K562 (cell line): Measurements from ENCODE around the gene SPINK2. TPM values are rescaled to one million over a fixed set of nuclear protein-coding genes. Genes with fewer than 3 reads are reported as not detected.

Experiments
- ARID2 ChIP-seq: fragments of 450-650 bp; IDR thresholded peaks from 2 replicates; pipeline ENCODE4 v1.6.1; 2017; ENCODE audit warnings: antibody characterized with exemption, mild to moderate bottlenecking
- ATF6 ChIP-seq: sonication (generic); formaldehyde crosslinking; IDR thresholded peaks from 2 replicates; pipeline ENCODE4 v1.4.0; 2020; ENCODE audit warnings: mild to moderate bottlenecking, missing genetic modification reagents
- CTCF ChIP-seq, 3 experiments: IDR thresholded peaks in 2 of 3; conservative IDR thresholded peaks in 1 of 3; 2 replicates each; pipeline ENCODE4 v1.5.1; 2011 to 2012; ENCODE audit warnings: low read length in 3 of 3, mild to moderate bottlenecking in 3 of 3, control low read depth in 2 of 3, improper control_type of control experiment in 1 of 3, inconsistent platforms in 1 of 3, low read depth in 1 of 3, mixed read lengths in 1 of 3, moderate library complexity in 1 of 3; ENCODE audit not compliant: insufficient read depth in 2 of 3
- CTCFL ChIP-seq: IDR thresholded peaks from 2 replicates; pipeline ENCODE4 v1.6.1; 2011; ENCODE audit warnings: borderline replicate concordance, low read depth, mild to moderate bottlenecking, moderate library complexity, low read length; ENCODE audit not compliant: insufficient read depth, poor library complexity, severe bottlenecking
- DDX20 ChIP-seq: fragments of 450-650 bp; IDR thresholded peaks from 2 replicates; pipeline ENCODE4 v1.6.1; 2016; ENCODE audit warnings: missing genetic modification characterization, low read depth, mild to moderate bottlenecking, missing compliant biosample characterization, moderate library complexity
- DNMT1 ChIP-seq: fragments of 450-650 bp; IDR thresholded peaks from 2 replicates; pipeline ENCODE4 v1.6.1; 2016; ENCODE audit warnings: antibody characterized with exemption, mild to moderate bottlenecking
- HDAC1 ChIP-seq, 2 experiments: fragments of 450-650 bp; IDR thresholded peaks; 2 replicates each; pipeline ENCODE4 v1.6.1; 2016 to 2017; ENCODE audit warnings: inconsistent platforms in 1 of 2, mild to moderate bottlenecking in 1 of 2, moderate library complexity in 1 of 2
- MAZ ChIP-seq, 2 experiments: fragments of 450-650 bp in 1 of 2; sonication (generic) in 1 of 2; formaldehyde crosslinking; IDR thresholded peaks in 1 of 2; conservative IDR thresholded peaks in 1 of 2; 2 replicates each; pipeline versions ENCODE4 v1.4.0 to v1.5.0; 2020; ENCODE audit warnings: mild to moderate bottlenecking in 1 of 2, missing genetic modification reagents in 1 of 2
- POLR2B ChIP-seq: fragments of 450-650 bp; IDR thresholded peaks from 2 replicates; pipeline ENCODE4 v1.6.1; 2018; ENCODE audit warnings: low read depth; ENCODE audit not compliant: partially characterized antibody
- RHOXF2B ChIP-seq: fragments of 250-450 bp; sonication (Bioruptor Pico); conservative IDR thresholded peaks from 2 replicates; pipeline ENCODE4 v1.5.1; 2021
- SIX5 ChIP-seq, 2 experiments: IDR thresholded peaks; 2 replicates each; pipeline ENCODE4 v1.6.1; 2011; ENCODE audit warnings: low read length in 2 of 2, borderline replicate concordance in 1 of 2, low read depth in 1 of 2, mild to moderate bottlenecking in 1 of 2, moderate library complexity in 1 of 2; ENCODE audit not compliant: insufficient read depth in 1 of 2
- STAG1 ChIP-seq: sonication (generic); formaldehyde crosslinking; IDR thresholded peaks from 2 replicates; pipeline ENCODE4 v1.5.0; 2020; ENCODE audit warnings: missing genetic modification reagents, borderline replicate concordance
- STAT6 ChIP-seq: sonication (generic); formaldehyde crosslinking; IDR thresholded peaks from 2 replicates; pipeline ENCODE4 v1.8.1; 2023; ENCODE audit warnings: mild to moderate bottlenecking, missing genetic modification reagents
- TCF3 ChIP-seq: sonication (generic); formaldehyde crosslinking; IDR thresholded peaks from 2 replicates; pipeline ENCODE4 v1.4.0; 2020; ENCODE audit warnings: mild to moderate bottlenecking, missing genetic modification reagents
- TFAM ChIP-seq: fragments of 250-450 bp; sonication (Bioruptor Pico); conservative IDR thresholded peaks from 2 replicates; pipeline ENCODE4 v1.5.0; 2021; ENCODE audit warnings: mild to moderate bottlenecking, moderate library complexity
- ZNF24 ChIP-seq: fragments of 450-650 bp; IDR thresholded peaks from 2 replicates; pipeline ENCODE4 v1.6.1; 2016
- ZNF384 ChIP-seq: IDR thresholded peaks from 2 replicates; pipeline ENCODE4 v1.6.1; 2012; ENCODE audit warnings: low read depth, low read length, improper control_type of control experiment
- ZNF431 ChIP-seq: sonication (generic); formaldehyde crosslinking; IDR thresholded peaks from 2 replicates; pipeline ENCODE4 v1.8.0; 2022; ENCODE audit warnings: mild to moderate bottlenecking, missing genetic modification reagents
- polyA plus RNA-seq, 8 experiments: library from polyadenylated mRNA; depleted of rRNA in 4 of 8; stranded (reverse) in 5 of 8; unstranded in 3 of 8; fragments of >200 nt; fragmentation: Nextera tagmentation in 2 of 8; fragmentation: Illumina TruSeq in 1 of 8; extraction: Ambion mirVana in 2 of 8; extraction: Trizol in 1 of 8; gene quantifications; 2 replicates each; pipeline versions ENCODE4 v1.2.1 to v1.2.3, GENCODE V29; 2011 to 2014; ENCODE audit warnings: inconsistent platforms in 1 of 8, missing spikeins in 1 of 8
- total RNA-seq, 7 experiments: library from RNA; depleted of rRNA in 6 of 7; stranded (reverse); fragments of >200 nt in 6 of 7; fragmentation: Illumina TruSeq in 2 of 7; extraction: Trizol in 2 of 7; gene quantifications; 2 replicates each; pipeline versions ENCODE4 v1.2.1 to v1.2.3, GENCODE V29; 2011 to 2021; ENCODE audit warnings: low replicate concordance in 1 of 7

SPINK2 gene
- total and polyA plus RNA-seq, 9 of the 15 experiments (the other 6 are each of a cell fraction or from before 2014, with no cell fraction given) = not detected

GRCh38 chr4:56799824-56800756, 21.4 kb downstream of the SPINK2 start (continued):
- TF ChIP-seq ATF6 (no peak), TFAM (CRISPR knock-in tag) (no peak), ARID2 (no peak), HDAC1 (IDR thresholded peaks at IDR 0.05) (0 out of 4 replicates have a peak, but pooled peaks of 1 of the 2 experiments have one; percentile 23), RHOXF2B (CRISPR knock-in tag) (no peak), CTCFL (peak; percentile 28), DDX20 (tag) (no peak), ZNF431 (CRISPR knock-in tag) (no peak), CTCF (IDR thresholded peaks at IDR 0.05 in 2 of 3, conservative IDR thresholded peaks at IDR 0.05 in 1 of 3; ENCODE audit: insufficient read depth in 2 of 3, low read depth in 1 of 3, low read length in 3 of 3) (peak; percentile 89 to 95 (median 91)), MAZ (CRISPR knock-in tag; conservative IDR thresholded peaks at IDR 0.05 in 1 of 2, IDR thresholded peaks at IDR 0.05 in 1 of 2) (no peak), STAT6 (CRISPR knock-in tag) (no peak), ZNF24 (0 out of 2 replicates have a peak, but pooled peaks have one; percentile 7), SIX5 (IDR thresholded peaks at IDR 0.05; ENCODE audit: borderline replicate concordance in 1 of 2, insufficient read depth in 1 of 2, low read depth in 1 of 2, low read length in 2 of 2) (no peak), ZNF384 (no peak), POLR2B (no peak), DNMT1 (no peak), STAG1 (CRISPR knock-in tag) (peak; percentile 72; the same call in 1 of the 2 replicates), TCF3 (no peak)
